KBM-7 (cell line): ENCODE measurements around the gene MAGI3.

Experiments used
- DNase-seq: peaks from one replicate; pipeline ENCODE4 v3.0.0-alpha.2; 2015
- in situ Hi-C: fragments of 300-500 bp; cut with MboI; formaldehyde crosslinking; loops from 2 replicates; pipeline ENCODE4 v1.14.3; 2020; ENCODE audit warnings: low sequenced_read_pairs, low pct_unique_long_range_greater_than_20kb, mixed read lengths

MAGI3 gene

GRCh38 chr1:113389953-113390834 is at the start of gene MAGI3:
TSS of gene MAGI3 (plus strand) at chr1:113390515. CDS start at chr1:113391034, 519 bp downstream.
- DNase-seq, result peak; percentile 99
- in situ Hi-C loops, result no loop called here

GRCh38 chr1:113353580-113353979 is 36.7 kb upstream of the MAGI3 start:
- in situ Hi-C loops, result no loop called here
- DNase-seq, result no peak

- in situ Hi-C loops, result no loop called here
- no peak for DNase-seq
These were observed 26.4 kb upstream of the MAGI3 start for GRCh38 chr1:113363935-113364334.

GRCh38 chr1:113369040-113369439 is 21.3 kb upstream of the MAGI3 start:
- DNase-seq, result no peak
- in situ Hi-C loops, result no loop called here

- DNase-seq, result no peak
- in situ Hi-C loops, result no loop called here
These were observed 20.6 kb upstream of the MAGI3 start for GRCh38 chr1:113369699-113370098.

- no peak for DNase-seq
- in situ Hi-C loops, result no loop called here
These were observed 19.4 kb upstream of the MAGI3 start for GRCh38 chr1:113370868-113371267.

- no peak for DNase-seq
These were observed 17.8 kb upstream of the MAGI3 start for GRCh38 chr1:113372546-113372945.

GRCh38 chr1:113373644-113374043 is 16.7 kb upstream of the MAGI3 start:
- no peak for DNase-seq
- in situ Hi-C loops, result no loop called here

More at GRCh38 chr1:113372546-113372945, 17.8 kb upstream of the MAGI3 start:
- in situ Hi-C loops, result no loop called here

- DNase-seq, result no peak
- in situ Hi-C loops, result no loop called here
These were observed 14.4 kb upstream of the MAGI3 start for GRCh38 chr1:113375878-113376277.

- in situ Hi-C loops, result no loop called here
- DNase-seq, result no peak
These were observed 10.2 kb upstream of the MAGI3 start for GRCh38 chr1:113380075-113380474.

- in situ Hi-C loops, result no loop called here
- DNase-seq, result no peak
These were observed 2.2 kb upstream of the MAGI3 start for GRCh38 chr1:113388017-113388620.

GRCh38 chr1:113388621-113389358 is 1.5 kb upstream of the MAGI3 start:
- peak; percentile 44 for DNase-seq
- in situ Hi-C loops, result no loop called here

- DNase-seq, result no peak
- in situ Hi-C loops, result no loop called here
These were observed 859 bp upstream of the MAGI3 start for GRCh38 chr1:113389359-113389952.

GRCh38 chr1:113390871-113391648 is 745 bp downstream of the MAGI3 start:
- DNase-seq, result peak; percentile 52
- in situ Hi-C loops, result no loop called here

GRCh38 chr1:113391649-113392271 is 1.4 kb downstream of the MAGI3 start:
- in situ Hi-C loops, result no loop called here
- no peak for DNase-seq

- in situ Hi-C loops, result no loop called here
- DNase-seq, result no peak
These were observed 2.3 kb downstream of the MAGI3 start for GRCh38 chr1:113392541-113393128.

- in situ Hi-C loops, result no loop called here
- DNase-seq, result no peak
These were observed 3.9 kb downstream of the MAGI3 start for GRCh38 chr1:113394043-113394862.
